K562 (cell line): ENCODE results near the gene TCEA3. TPM values are rescaled to one million over a fixed set of nuclear protein-coding genes. Genes with fewer than 3 reads are reported as not detected.
A peak's percentile ranks its signal among the peaks of the same experiment; 100 is the strongest.

ENCODE experiments used
- DPF2 ChIP-seq: fragments of 450-650 bp; IDR thresholded peaks from 2 replicates; pipeline ENCODE4 v1.6.1; 2016
- E2F4 ChIP-seq: sonication (generic); formaldehyde crosslinking; IDR thresholded peaks from 2 replicates; pipeline ENCODE4 v1.8.0; 2022; ENCODE audit warnings: mild to moderate bottlenecking, low read depth, missing genetic modification reagents
- E2F8 ChIP-seq: fragments of 450-650 bp; IDR thresholded peaks from 2 replicates; pipeline ENCODE4 v1.7.1; 2018; ENCODE audit warnings: mild to moderate bottlenecking, low read depth; ENCODE audit not compliant: partially characterized antibody
- NONO ChIP-seq, 2 experiments: fragments of 200-400 bp in 1 of 2; fragments of 450-650 bp in 1 of 2; formaldehyde crosslinking in 1 of 2; IDR thresholded peaks; 2 replicates each; pipeline ENCODE4 v1.6.1; 2017; ENCODE audit warnings: low read depth in 2 of 2, mild to moderate bottlenecking in 2 of 2, moderate library complexity in 2 of 2, low read length in 1 of 2
- PREB ChIP-seq: sonication (generic); formaldehyde crosslinking; IDR thresholded peaks from 2 replicates; pipeline ENCODE4 v1.8.1; 2023; ENCODE audit warnings: mild to moderate bottlenecking, missing genetic modification reagents
- RBFOX2 ChIP-seq: fragments of 200-400 bp; formaldehyde crosslinking; IDR thresholded peaks from 2 replicates; pipeline ENCODE4 v1.6.1; 2017; ENCODE audit warnings: low read depth, mild to moderate bottlenecking, low read length, moderate library complexity
- RERE ChIP-seq: sonication (generic); formaldehyde crosslinking; IDR thresholded peaks from 2 replicates; pipeline ENCODE4 v1.8.0; 2023; ENCODE audit warnings: missing genetic modification reagents, mild to moderate bottlenecking, borderline replicate concordance
- THRAP3 ChIP-seq: fragments of 450-650 bp; IDR thresholded peaks from 2 replicates; pipeline ENCODE4 v1.6.1; 2016; ENCODE audit warnings: mild to moderate bottlenecking, inconsistent platforms, borderline replicate concordance
- XRCC5 ChIP-seq: fragments of 200-400 bp; formaldehyde crosslinking; IDR thresholded peaks from 2 replicates; pipeline ENCODE4 v1.6.1; 2017; ENCODE audit warnings: low read depth, mild to moderate bottlenecking, low read length
- ZFP1 ChIP-seq: fragments of 450-650 bp; formaldehyde crosslinking; IDR thresholded peaks from 2 replicates; pipeline ENCODE4 v1.4.0; 2020; ENCODE audit warnings: mild to moderate bottlenecking, mixed read lengths
- ZNF124 ChIP-seq: sonication (generic); formaldehyde crosslinking; IDR thresholded peaks from 2 replicates; pipeline ENCODE4 v1.8.1; 2022; ENCODE audit warnings: missing genetic modification reagents
- ZNF134 ChIP-seq: fragments of 250-450 bp; sonication (Bioruptor Pico); conservative IDR thresholded peaks from 2 replicates; pipeline ENCODE4 v1.4.0; 2020
- ZNF324 ChIP-seq: fragments of 250-450 bp; sonication (Bioruptor Pico); IDR thresholded peaks from 2 replicates; pipeline ENCODE4 v1.4.0; 2020; ENCODE audit warnings: mild to moderate bottlenecking
- ZNF408 ChIP-seq: fragments of 250-450 bp; sonication (Bioruptor Pico); IDR thresholded peaks from 2 replicates; pipeline ENCODE4 v1.4.0; 2020; ENCODE audit warnings: low read depth, mild to moderate bottlenecking, moderate library complexity
- ZNF507 ChIP-seq: conservative IDR thresholded peaks from 2 replicates; pipeline ENCODE4 v1.6.1; 2017; ENCODE audit warnings: missing genetic modification characterization, missing compliant biosample characterization
- ZNF511 ChIP-seq: sonication (generic); formaldehyde crosslinking; IDR thresholded peaks from 2 replicates; pipeline ENCODE4 v1.8.0; 2022; ENCODE audit warnings: mild to moderate bottlenecking, missing genetic modification reagents
- ZNF561 ChIP-seq: fragments of 450-650 bp; formaldehyde crosslinking; conservative IDR thresholded peaks from 2 replicates; pipeline ENCODE4 v1.4.0; 2020; ENCODE audit warnings: mild to moderate bottlenecking, moderate library complexity
- polyA plus RNA-seq, 8 experiments: library from polyadenylated mRNA; depleted of rRNA in 4 of 8; stranded (reverse) in 5 of 8; unstranded in 3 of 8; fragments of >200 nt; fragmentation: Nextera tagmentation in 2 of 8; fragmentation: Illumina TruSeq in 1 of 8; extraction: Ambion mirVana in 2 of 8; extraction: Trizol in 1 of 8; gene quantifications; 2 replicates each; pipeline versions ENCODE4 v1.2.1 to v1.2.3, GENCODE V29; 2011 to 2014; ENCODE audit warnings: inconsistent platforms in 1 of 8, missing spikeins in 1 of 8
- total RNA-seq, 7 experiments: library from RNA; depleted of rRNA in 6 of 7; stranded (reverse); fragments of >200 nt in 6 of 7; fragmentation: Illumina TruSeq in 2 of 7; extraction: Trizol in 2 of 7; gene quantifications; 2 replicates each; pipeline versions ENCODE4 v1.2.1 to v1.2.3, GENCODE V29; 2011 to 2021; ENCODE audit warnings: low replicate concordance in 1 of 7

Gene TCEA3
- total and polyA plus RNA-seq, 9 of the 15 experiments (the other 6 are each of a cell fraction or from before 2014, with no cell fraction given): 0.03 to 0.55 (median 0.36) TPM

- TF ChIP-seq RERE (CRISPR knock-in tag): no peak
- TF ChIP-seq ZNF134 (CRISPR knock-in tag): no peak
- no peak for TF ChIP-seq ZNF507 (tag)
- TF ChIP-seq DPF2: peak; percentile 82
- TF ChIP-seq THRAP3: no peak
- no peak for TF ChIP-seq ZNF324 (CRISPR knock-in tag)
- TF ChIP-seq ZNF408 (CRISPR knock-in tag): no peak
- TF ChIP-seq RBFOX2: no peak
- no peak for TF ChIP-seq ZFP1 (CRISPR knock-in tag)
- TF ChIP-seq ZNF561: no peak
- no peak for TF ChIP-seq E2F4 (CRISPR knock-in tag)
- TF ChIP-seq ZNF511 (CRISPR knock-in tag): no peak
- TF ChIP-seq NONO (IDR thresholded peaks at IDR 0.05; ENCODE audit: low read depth in 2 of 2, low read length in 1 of 2): no peak
- no peak for TF ChIP-seq ZNF124
- no peak for TF ChIP-seq PREB (CRISPR knock-in tag)
- no peak for TF ChIP-seq E2F8
- no peak for TF ChIP-seq XRCC5
Observed at GRCh38 chr1:23384312-23385058, 40.1 kb downstream of the TCEA3 start (continued).
